Activated T-helper 1 cell treated with anti-CD3 and anti-CD28 coated beads, Interleukin-12 subunit alpha, Interleukin-12 subunit beta, Interleukin-2, Interleukin-4 antibody, amounts not matched to agents 30 ng/mL and 10 ng/mL and 1 ng/mL, durations not matched to agents 14 hours and 24 hours and 36 hours (primary cell): Measurements from ENCODE around the gene SNTG2. TPM values are rescaled to one million over a fixed set of nuclear protein-coding genes. Genes with fewer than 3 reads are reported as not detected.
A peak's percentile ranks its signal among the peaks of the same experiment; 100 is the strongest.
"Not testable (repeated sequence)": the region's sequence is repeated elsewhere in the genome, so short reads cannot be mapped to it uniquely, and the experiment has no call there.

Source experiments
- DNase-seq: peaks from one replicate; pipeline ENCODE4 v3.0.0; 2021; ENCODE audit warnings: low spot score
- H3K27ac Mint-ChIP-seq: one replicate; pipeline ENCODE4 v1.8.0; 2021; ENCODE audit warnings: mild to moderate bottlenecking, mixed read lengths
- H3K27me3 Mint-ChIP-seq: one replicate; pipeline ENCODE4 v1.8.0; 2022; ENCODE audit warnings: mild to moderate bottlenecking, moderate library complexity, mixed read lengths; ENCODE audit not compliant: insufficient read depth
- H3K36me3 Mint-ChIP-seq: one replicate; pipeline ENCODE4 v1.8.0; 2021; ENCODE audit warnings: low read depth, mixed read lengths
- H3K4me1 Mint-ChIP-seq: one replicate; pipeline ENCODE4 v1.8.0; 2021; ENCODE audit warnings: low read depth, mixed read lengths
- H3K4me3 Mint-ChIP-seq: one replicate; pipeline ENCODE4 v1.8.0; 2021; ENCODE audit warnings: mild to moderate bottlenecking, moderate library complexity, mixed read lengths
- H3K9me3 Mint-ChIP-seq: one replicate; pipeline ENCODE4 v1.8.0; 2021; ENCODE audit warnings: mixed read lengths
- intact Hi-C: fragments of 100-400 bp; cut with micrococcal nuclease; formaldehyde crosslinking; loops from one replicate; pipeline ENCODE4 v1.15.1; 2024
- total RNA-seq: library from RNA; stranded (reverse); gene quantifications from 2 replicates; pipeline ENCODE4 v1.2.3, GENCODE V29; 2022

SNTG2 gene
- not detected in 2 replicates for total RNA-seq

DNA sequence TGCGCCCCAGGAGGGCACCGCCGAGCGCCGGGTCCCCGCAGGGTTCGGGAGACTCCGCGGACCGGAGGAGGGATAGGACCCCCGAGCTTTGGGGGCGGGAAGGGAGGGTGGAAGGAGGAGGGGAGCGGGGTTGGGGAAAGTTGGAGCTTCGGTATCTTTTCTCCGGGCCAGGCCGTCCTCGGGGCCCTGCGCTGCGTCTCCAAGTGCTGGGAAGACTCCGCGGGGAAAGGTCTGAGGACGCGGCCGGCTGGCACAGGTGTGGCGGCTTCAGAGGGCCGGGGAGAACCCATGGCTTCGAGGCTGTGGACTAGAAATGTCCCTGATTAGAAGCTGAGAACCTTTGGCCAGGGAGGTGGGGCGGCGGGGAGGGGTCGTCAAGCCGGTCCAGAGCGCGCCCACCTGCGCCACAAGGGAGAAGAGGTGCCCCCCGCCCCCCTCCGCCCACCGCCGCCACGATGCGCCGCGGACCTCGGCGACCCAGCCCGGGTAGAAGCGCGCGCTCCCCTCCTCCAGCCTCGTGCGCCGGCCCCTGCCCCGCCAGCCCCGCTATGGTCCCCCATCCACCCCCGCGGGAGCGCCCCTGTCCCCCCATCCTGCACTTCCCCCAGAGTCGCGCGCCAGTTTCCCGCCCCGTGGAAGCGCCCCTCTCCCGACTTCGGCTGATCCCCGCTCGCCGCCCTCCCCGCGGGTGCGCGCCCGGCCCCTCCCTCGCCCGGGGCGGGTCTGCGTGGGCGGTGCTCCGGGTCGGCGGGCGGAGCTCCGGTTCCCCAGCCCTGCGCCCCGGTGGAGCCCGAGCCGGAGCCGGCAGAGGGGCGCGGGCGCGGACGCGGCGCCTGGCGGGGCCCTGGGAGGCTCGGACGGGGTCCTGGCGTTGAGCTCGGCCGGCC lies at the start of gene SNTG2:
SNTG2 (plus strand) TSS at position 770 of the 887 bp plus-strand sequence. CDS start 148 bp downstream, outside the sequence.
- no peak within 1 kb of the TSS for H3K27ac Mint-ChIP-seq
- intact Hi-C loops = loop anchor here (1.0 kb wide), 1 partner anchor 23 kb away; no protein-coding TSS in a partner anchor
- H3K36me3 Mint-ChIP-seq = no peaks in the 10 kb centered on the region
- peak within 1 kb of the TSS; percentile 79 for H3K4me3 Mint-ChIP-seq
- no peaks in the 10 kb centered on the region for H3K9me3 Mint-ChIP-seq
- DNase-seq = peak; percentile 47
- H3K4me1 Mint-ChIP-seq = peaks cover 21% of the 10 kb centered on the region
- peaks cover 45% of the 10 kb centered on the region for H3K27me3 Mint-ChIP-seq

DNA sequence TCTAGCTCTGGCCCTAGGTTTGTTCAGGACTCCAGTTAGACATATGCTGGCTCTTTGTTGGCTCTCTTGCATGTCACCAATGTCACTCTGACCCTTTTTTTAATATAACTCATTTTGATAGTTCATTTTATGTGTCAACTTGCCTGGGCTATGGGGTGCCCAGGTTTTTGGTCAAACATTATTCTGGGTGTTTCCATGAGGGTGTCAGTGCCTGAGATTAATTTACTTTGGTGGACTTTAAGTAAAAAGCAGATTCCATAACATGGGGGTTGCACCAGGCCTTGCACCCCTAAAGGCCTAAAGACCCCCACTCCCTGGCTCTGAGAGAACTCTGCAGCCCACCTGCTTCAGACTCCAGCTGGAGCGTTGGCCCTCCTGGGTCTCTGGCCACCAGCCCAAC lies 48.1 kb upstream of the SNTG2 start:
- no peaks in the 10 kb centered on the region for H3K9me3 Mint-ChIP-seq
- H3K27ac Mint-ChIP-seq = no peak overlapping the region
- H3K36me3 Mint-ChIP-seq = no peaks in the 10 kb centered on the region
- H3K27me3 Mint-ChIP-seq = peaks cover 3% of the 10 kb centered on the region
- intact Hi-C loops = no loop called here
- H3K4me1 Mint-ChIP-seq = no peaks in the 10 kb centered on the region
- H3K4me3 Mint-ChIP-seq = no peak overlapping the region
- DNase-seq = no peak

DNA sequence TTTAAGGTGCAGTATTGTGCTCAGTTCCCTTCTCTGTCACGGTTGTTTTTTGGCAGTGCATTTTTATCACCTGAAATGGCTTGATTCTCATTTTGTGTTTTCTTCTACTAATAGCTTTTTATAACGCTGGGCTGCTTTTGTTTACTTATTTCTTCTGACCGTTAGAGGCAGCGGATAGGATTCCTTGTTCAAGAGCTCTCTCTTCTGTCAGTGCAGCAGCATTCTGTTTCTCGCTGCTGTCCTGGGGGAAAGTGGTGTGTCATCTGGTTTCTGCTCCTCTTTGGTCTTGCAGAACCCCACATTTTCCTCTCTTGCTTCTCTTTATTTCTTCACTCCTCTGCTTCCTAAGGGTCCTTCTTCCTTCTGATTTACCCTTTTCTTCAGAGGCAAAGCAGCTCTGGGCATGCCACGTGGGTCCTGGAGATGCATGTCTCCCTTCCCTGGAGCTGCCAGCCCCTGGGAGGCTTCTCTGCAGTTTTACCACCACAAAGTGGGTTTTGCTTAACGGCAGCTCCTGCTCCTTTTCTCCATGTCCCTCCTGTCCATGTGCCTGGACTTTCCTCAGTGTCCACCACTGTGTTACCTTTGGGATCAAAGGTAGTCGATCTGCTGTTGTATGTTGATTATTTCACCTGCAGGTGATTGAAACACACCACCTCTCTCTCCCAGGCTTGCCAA lies 47.3 kb upstream of the SNTG2 start:
- Mint-ChIP-seq H3K27me3 (peaks cover 3% of the 10 kb centered on the region), H3K9me3 (no peaks in the 10 kb centered on the region), H3K27ac (no peak overlapping the region), H3K4me1 (no peaks in the 10 kb centered on the region), H3K36me3 (no peaks in the 10 kb centered on the region), H3K4me3 (no peak overlapping the region)
- intact Hi-C loops = no loop called here
- DNase-seq = no peak

DNA sequence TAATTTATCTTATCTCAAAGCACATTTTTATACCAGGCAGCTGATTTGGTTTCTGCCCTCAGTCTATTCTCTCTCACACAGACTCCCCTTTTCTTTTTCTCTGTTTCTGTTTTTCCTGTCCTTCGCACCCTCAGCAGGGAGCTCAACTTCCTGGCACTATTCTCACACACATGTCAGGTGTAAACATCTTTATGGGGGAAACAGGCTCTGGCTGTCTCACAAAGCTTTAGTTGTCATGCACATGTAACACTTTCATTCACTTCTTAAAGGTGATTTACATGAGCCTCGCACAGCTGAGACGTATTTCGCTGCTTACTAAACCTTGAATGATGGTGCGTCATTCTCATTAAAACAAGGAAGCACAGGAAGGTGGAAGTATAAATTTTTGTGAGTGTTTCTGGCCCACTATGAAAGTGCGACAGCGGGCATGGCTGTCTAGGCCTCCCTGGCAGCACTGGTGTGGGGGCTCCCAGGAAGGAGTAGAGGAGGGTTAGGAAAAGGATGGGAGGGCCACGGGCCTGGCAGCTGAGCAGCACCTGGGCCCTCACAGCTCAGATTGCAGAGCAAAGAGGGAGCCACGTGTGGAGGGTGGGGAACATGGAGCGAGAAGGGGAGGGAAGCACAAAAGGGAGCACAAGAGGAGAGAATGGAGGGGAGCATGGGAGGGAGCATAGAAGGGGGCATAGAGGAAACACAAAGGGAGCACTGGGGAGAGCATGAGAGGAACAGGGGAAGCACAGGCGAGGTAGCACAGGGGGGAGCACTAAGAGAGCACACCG lies 46.2 kb upstream of the SNTG2 start:
- H3K9me3 Mint-ChIP-seq = no peaks in the 10 kb centered on the region
- H3K4me1 Mint-ChIP-seq = no peaks in the 10 kb centered on the region
- intact Hi-C loops = no loop called here
- DNase-seq = no peak
- no peaks in the 10 kb centered on the region for H3K36me3 Mint-ChIP-seq
- H3K4me3 Mint-ChIP-seq = no peak overlapping the region
- peaks cover 3% of the 10 kb centered on the region for H3K27me3 Mint-ChIP-seq
- no peak overlapping the region for H3K27ac Mint-ChIP-seq

DNA sequence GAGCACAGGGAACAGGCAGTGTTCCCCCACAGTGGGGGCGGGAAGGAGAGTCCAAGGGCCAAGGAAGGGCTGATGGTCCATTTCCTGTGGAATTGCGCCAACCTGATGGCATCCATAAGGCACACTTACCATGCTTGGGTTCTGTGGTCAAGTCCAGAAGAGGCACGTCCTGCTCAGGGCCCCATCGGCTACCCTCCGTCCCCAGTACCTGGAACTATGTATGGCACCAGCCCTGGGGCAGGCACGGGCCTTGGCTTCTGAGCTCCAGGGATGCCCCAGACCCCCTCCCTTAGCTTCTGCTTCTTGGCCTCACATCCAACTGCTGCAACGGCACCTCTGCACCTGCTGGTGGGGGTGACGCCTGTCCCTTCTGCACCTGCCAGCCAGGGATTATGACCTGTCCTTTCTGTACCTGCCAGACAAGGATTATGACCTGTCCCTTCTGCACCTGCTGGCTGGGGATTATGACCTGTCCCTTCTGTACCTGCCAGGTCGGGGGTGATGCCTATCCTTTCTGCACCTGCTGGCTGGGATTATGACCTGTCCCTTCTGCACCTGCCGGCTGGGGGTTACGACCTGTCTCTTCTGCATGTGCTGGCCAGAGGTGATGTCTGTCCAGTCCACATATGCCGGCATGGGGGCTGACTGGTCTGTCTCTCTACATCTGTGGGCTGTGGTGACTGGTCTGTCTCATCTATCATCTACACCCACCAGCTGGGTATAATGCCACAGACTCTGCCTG lies 45.4 kb upstream of the SNTG2 start:
- intact Hi-C loops = no loop called here
- DNase-seq = no peak
- Mint-ChIP-seq H3K36me3 (no peaks in the 10 kb centered on the region), H3K27ac (no peak overlapping the region), H3K4me3 (no peak overlapping the region), H3K9me3 (peaks cover 2% of the 10 kb centered on the region), H3K27me3 (peaks cover 3% of the 10 kb centered on the region), H3K4me1 (no peaks in the 10 kb centered on the region)

DNA sequence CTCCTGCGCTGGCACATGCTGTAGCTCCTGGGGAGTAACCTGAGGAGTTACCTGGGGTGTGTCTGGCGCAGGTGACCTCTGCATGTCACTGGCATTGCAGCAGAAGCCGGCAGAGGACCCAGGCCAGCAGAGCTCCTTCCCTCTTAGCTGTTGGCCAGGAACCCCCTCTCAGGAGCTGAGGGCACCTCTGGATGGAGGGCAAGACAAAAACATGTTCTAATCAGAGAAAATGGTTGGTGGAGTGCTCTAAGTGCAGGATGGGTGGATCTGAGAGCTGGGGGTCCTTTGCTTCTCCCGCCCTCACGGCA lies 44.9 kb upstream of the SNTG2 start:
- Mint-ChIP-seq H3K4me3 (no peak overlapping the region), H3K9me3 (peaks cover 6% of the 10 kb centered on the region), H3K27ac (no peak overlapping the region), H3K4me1 (no peaks in the 10 kb centered on the region), H3K27me3 (peaks cover 3% of the 10 kb centered on the region), H3K36me3 (no peaks in the 10 kb centered on the region)
- no peak for DNase-seq
- intact Hi-C loops = no loop called here

DNA sequence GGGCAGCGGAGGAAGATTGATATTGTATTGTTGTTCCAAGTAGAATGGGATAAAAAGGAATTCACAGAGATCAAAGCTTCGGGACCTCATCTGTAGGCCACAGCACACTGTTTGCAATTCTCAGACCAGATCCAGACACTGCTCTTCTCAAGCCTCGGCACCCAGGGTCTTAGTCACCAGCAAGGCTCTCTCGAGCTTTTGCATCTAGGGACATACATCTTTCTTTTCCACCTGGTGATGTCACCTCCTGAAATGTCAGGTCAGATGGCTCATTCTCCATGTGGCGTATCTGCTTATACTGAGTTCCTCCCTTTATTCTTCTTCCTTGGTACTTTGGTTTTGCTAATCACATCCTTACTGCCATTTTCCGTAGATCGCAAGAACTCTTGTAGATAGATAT lies 42.9 kb upstream of the SNTG2 start:
- DNase-seq = no peak
- intact Hi-C loops = no loop called here
- Mint-ChIP-seq H3K4me3 (no peak overlapping the region), H3K9me3 (peaks cover 6% of the 10 kb centered on the region), H3K36me3 (no peaks in the 10 kb centered on the region), H3K27me3 (peaks cover 3% of the 10 kb centered on the region), H3K4me1 (no peaks in the 10 kb centered on the region), H3K27ac (no peak overlapping the region)

DNA sequence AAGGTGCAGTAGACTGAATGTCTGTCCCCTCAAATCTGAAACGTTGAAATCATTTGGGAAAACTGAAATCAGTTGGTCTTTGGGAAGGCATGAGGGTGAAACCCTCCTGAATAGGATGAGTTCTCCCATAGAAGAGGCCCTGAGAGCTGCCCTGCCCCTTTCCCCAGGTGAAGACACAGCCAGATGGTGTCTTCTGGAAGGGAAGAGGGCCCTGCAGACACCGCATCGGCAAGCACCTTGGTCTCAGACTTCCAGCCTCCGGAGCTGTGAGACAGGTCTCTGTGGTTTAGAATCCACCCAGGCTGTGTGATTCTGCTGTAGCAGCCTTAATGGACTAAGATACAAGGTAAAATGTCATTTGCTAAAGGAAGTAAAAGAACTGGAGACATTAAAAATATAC lies 42.1 kb upstream of the SNTG2 start:
- Mint-ChIP-seq H3K36me3 (no peaks in the 10 kb centered on the region), H3K4me1 (no peaks in the 10 kb centered on the region), H3K9me3 (peaks cover 6% of the 10 kb centered on the region), H3K27ac (no peak overlapping the region), H3K27me3 (no peaks in the 10 kb centered on the region), H3K4me3 (no peak overlapping the region)
- intact Hi-C loops = no loop called here
- no peak for DNase-seq

DNA sequence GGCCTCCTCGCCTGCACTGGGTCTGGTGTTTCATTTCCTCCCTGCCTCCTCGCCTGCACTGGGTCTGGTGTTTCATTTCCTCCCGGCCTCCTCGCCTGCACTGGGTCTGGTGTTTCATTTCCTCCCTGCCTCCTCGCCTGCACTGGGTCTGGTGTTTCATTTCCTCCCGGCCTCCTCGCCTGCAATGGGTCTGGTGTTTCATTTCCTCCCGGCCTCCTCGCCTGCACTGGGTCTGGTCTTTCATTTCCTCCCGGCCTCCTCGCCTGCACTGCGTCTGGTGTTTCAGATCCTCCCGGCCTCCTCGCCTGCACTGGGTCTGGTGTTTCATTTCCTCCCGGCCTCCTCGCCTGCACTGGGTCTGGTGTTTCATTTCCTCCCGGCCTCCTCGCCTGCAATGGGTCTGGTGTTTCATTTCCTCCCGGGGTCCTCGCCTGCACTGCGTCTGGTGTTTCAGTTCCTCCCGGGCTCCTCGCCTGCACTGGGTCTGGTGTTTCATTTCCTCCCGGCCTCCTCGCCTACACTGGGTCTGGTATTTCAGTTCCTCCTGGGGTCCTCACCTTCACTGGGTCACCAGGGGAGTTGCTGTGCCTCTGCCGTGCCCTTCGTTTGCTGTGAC lies 40.8 kb upstream of the SNTG2 start:
- H3K4me1 Mint-ChIP-seq, H3K4me3 Mint-ChIP-seq, intact Hi-C loops, DNase-seq, H3K36me3 Mint-ChIP-seq, H3K27ac Mint-ChIP-seq, H3K9me3 Mint-ChIP-seq, H3K27me3 Mint-ChIP-seq: not testable (repeated sequence)

DNA sequence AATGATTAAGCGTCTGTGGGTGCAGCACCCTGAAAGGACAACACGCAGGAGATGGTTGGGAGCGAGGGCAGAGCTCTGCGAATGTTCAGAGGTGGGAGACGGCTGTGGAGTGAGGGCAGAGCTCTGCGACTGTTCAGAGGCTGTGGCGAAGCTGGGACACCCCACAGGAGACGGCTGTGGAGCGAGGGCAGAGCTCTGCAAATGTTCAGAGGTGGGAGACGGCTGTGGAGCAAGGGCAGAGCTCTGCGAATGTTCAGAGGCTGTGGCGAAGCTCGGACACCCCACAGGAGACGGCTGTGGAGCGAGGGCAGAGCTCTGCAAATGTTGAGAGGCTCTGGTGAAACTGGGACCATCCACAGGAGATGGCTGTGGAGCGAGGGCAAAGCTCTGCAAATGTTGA lies 40.0 kb upstream of the SNTG2 start:
- peaks cover 6% of the 10 kb centered on the region for H3K9me3 Mint-ChIP-seq
- DNase-seq = no peak
- no peaks in the 10 kb centered on the region for H3K36me3 Mint-ChIP-seq
- H3K4me3 Mint-ChIP-seq = no peak overlapping the region
- H3K4me1 Mint-ChIP-seq = no peaks in the 10 kb centered on the region
- H3K27me3 Mint-ChIP-seq = no peaks in the 10 kb centered on the region
- no peak overlapping the region for H3K27ac Mint-ChIP-seq
- intact Hi-C loops = no loop called here

DNA sequence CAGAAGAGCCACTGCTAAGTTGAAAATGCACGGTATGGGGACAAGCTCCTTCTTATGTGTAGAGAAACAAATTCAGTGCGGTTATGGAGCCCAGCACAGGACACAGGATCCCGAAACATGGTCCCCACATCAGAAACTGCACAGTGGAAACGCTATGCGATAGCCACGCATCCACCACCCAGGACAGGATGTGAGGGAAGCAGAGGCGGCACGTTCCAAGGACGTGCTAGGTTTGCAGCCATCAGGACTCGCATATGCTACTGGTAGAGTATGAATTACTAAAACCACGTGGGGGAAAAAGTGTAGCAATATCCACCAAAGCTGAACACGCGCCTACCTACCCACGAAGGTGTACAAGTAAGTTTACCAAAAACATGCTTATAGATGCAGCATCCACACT lies 34.7 kb upstream of the SNTG2 start:
- DNase-seq = no peak
- H3K27me3 Mint-ChIP-seq = peaks cover 1% of the 10 kb centered on the region
- no peaks in the 10 kb centered on the region for H3K36me3 Mint-ChIP-seq
- intact Hi-C loops = no loop called here
- no peak overlapping the region for H3K27ac Mint-ChIP-seq
- H3K9me3 Mint-ChIP-seq = no peaks in the 10 kb centered on the region
- H3K4me3 Mint-ChIP-seq = no peak overlapping the region
- H3K4me1 Mint-ChIP-seq = no peaks in the 10 kb centered on the region

DNA sequence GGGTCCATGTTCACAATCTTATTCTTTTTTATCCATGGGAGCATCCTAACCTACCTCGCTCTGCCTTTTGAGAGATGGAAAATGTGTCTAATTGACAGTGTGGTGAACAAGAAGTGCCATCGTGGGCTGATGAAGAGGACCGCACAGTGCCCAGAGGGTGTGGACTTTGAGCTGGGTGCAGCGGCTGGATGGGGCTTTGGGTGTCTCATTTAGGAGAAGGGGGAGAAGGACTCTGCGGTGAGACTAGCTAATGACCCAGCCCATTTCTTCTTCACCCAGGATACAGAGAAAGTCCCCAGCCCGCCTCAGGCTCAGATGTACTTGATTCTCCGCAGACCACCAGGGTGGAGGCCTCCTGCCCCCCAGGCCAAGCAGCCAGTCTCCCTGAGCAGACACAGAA lies 33.7 kb upstream of the SNTG2 start:
- H3K9me3 Mint-ChIP-seq = no peaks in the 10 kb centered on the region
- H3K27me3 Mint-ChIP-seq = peaks cover 1% of the 10 kb centered on the region
- H3K27ac Mint-ChIP-seq = no peak overlapping the region
- no peaks in the 10 kb centered on the region for H3K36me3 Mint-ChIP-seq
- intact Hi-C loops = no loop called here
- no peak overlapping the region for H3K4me3 Mint-ChIP-seq
- no peaks in the 10 kb centered on the region for H3K4me1 Mint-ChIP-seq
- no peak for DNase-seq
